Common myeloid progenitor, CD34-positive (primary cell): Measurements from ENCODE around the gene HBE1.

Experiments
- CTCF ChIA-PET: fragments of 350-600 bp; sonication (Branson Sonifier 250); formaldehyde crosslinking; loops from one replicate; lab custom pipeline; 2021; ENCODE audit warnings: antibody characterized with exemption; lab: Charles Lee
- POLR2A ChIA-PET: fragments of 350-600 bp; sonication (Branson Sonifier 250); formaldehyde crosslinking; loops from one replicate; lab custom pipeline; 2021; ENCODE audit warnings: antibody characterized with exemption; lab: Charles Lee
- DNase-seq, 3 donors: peaks; one replicate each; pipeline versions ENCODE4 v3.0.0 to v3.0.0-alpha.2; 2013
- H3K27ac ChIP-seq, 2 experiments: 1 replicate in 1 of 2; 2 replicates in 1 of 2; pipeline ENCODE4 v1.7.0; 2013; ENCODE audit warnings: inconsistent platforms in 2 of 2, low read length in 2 of 2, mild to moderate bottlenecking in 2 of 2, low read depth in 1 of 2, moderate library complexity in 1 of 2; ENCODE audit not compliant: severe bottlenecking in 2 of 2, insufficient read depth in 1 of 2, poor library complexity in 1 of 2
- H3K27me3 ChIP-seq, 5 experiments: replicated peaks in 2 of 5; 1 replicate in 3 of 5; 2 replicates in 2 of 5; pipeline versions ENCODE4 v1.6.1 to v1.7.0; 2013; ENCODE audit warnings: low read length in 4 of 5, mild to moderate bottlenecking in 2 of 5, moderate library complexity in 2 of 5, inconsistent platforms in 1 of 5; ENCODE audit not compliant: insufficient read depth in 5 of 5, control insufficient read depth in 4 of 5
- H3K36me3 ChIP-seq, 4 experiments: 1 replicate in 2 of 4; 2 replicates in 2 of 4; pipeline versions ENCODE4 v1.6.1 to v1.7.0; 2013; ENCODE audit warnings: low read length in 3 of 4, control low read depth in 1 of 4, mild to moderate bottlenecking in 1 of 4; ENCODE audit not compliant: control insufficient read depth in 4 of 4, insufficient read depth in 4 of 4
- H3K4me1 ChIP-seq, 4 experiments: 1 replicate in 3 of 4; 2 replicates in 1 of 4; pipeline versions ENCODE4 v1.6.1 to v1.7.1; 2013; ENCODE audit warnings: low read length in 3 of 4, mild to moderate bottlenecking in 3 of 4, control low read depth in 1 of 4, inconsistent platforms in 1 of 4, moderate library complexity in 1 of 4; ENCODE audit not compliant: control insufficient read depth in 4 of 4, insufficient read depth in 4 of 4; ENCODE audit errors: control extremely low read depth in 1 of 4
- H3K4me3 ChIP-seq, 7 experiments: 1 replicate in 4 of 7; 2 replicates in 3 of 7; pipeline versions ENCODE4 v1.5.1 to v1.7.0; 2013; ENCODE audit warnings: mild to moderate bottlenecking in 7 of 7, low read length in 6 of 7, moderate library complexity in 6 of 7, inconsistent platforms in 2 of 7, low read depth in 2 of 7, control low read depth in 1 of 7; ENCODE audit not compliant: insufficient read depth in 4 of 7, control insufficient read depth in 1 of 7; ENCODE audit errors: extremely low read depth in 1 of 7
- H3K9me3 ChIP-seq, 5 experiments: 1 replicate in 4 of 5; 2 replicates in 1 of 5; pipeline versions ENCODE4 v1.6.1 to v1.7.1; 2013; ENCODE audit warnings: low read length in 4 of 5, mild to moderate bottlenecking in 2 of 5, inconsistent platforms in 1 of 5, low read depth in 1 of 5, moderate library complexity in 1 of 5; ENCODE audit not compliant: control insufficient read depth in 4 of 5, insufficient read depth in 2 of 5; ENCODE audit errors: control extremely low read depth in 1 of 5
- WGBS: methylation state at CpG from one replicate; pipeline ENCODE4 v1.1.5; 2013; ENCODE audit not compliant: insufficient coverage; 5-methylcytosine and 5-hydroxymethylcytosine counted together

Gene HBE1

DNA sequence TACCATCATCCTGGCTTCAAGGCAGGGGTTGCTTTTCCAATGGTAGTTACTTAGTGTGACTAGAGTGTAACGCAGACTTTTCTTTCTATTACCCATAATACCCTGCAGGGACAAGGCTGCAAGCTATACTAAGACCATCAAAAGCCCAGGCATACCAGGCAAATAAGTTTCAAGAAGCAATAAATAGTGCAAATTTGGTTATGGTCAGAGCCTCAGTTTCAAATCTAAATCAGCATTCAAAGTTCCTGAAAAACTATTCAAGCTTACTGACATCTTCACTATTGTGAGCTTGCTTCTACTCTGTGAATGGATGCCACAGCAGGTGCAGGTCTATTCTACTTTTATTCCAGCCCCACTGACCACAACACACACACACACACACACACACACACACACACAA, 40.4 kb downstream of the HBE1 start:
- H3K9me3 ChIP-seq, result peaks cover 0 to 2% (median 0%) of the 10 kb centered on the region in 5 experiments
- no CpG with 5 or more reads among the region's 1 CpG for WGBS
- CTCF ChIA-PET, result no interaction called here
- H3K27ac ChIP-seq, result no peak overlapping the region
- peaks cover 10 to 25% (median 16%) of the 10 kb centered on the region in 4 experiments for H3K4me1 ChIP-seq
- POLR2A ChIA-PET, result no interaction called here
- H3K4me3 ChIP-seq, result no peak overlapping the region
- DNase-seq, result no peak
- peaks cover 0 to 13% (median 0%) of the 10 kb centered on the region in 5 experiments for H3K27me3 ChIP-seq
- no peaks in the 10 kb centered on the region for H3K36me3 ChIP-seq

GRCh38 chr11:5228124-5228523, 41.6 kb downstream of the HBE1 start:
- Histone ChIP-seq H3K27ac (no peak overlapping the region), H3K4me3 (no peak overlapping the region), H3K4me1 (peaks cover 0 to 19% (median 9%) of the 10 kb centered on the region in 4 experiments), H3K36me3 (no peaks in the 10 kb centered on the region), H3K9me3 (peaks cover 0 to 2% (median 0%) of the 10 kb centered on the region in 5 experiments), H3K27me3 (peaks cover 0 to 13% (median 0%) of the 10 kb centered on the region in 5 experiments)
- CTCF ChIA-PET, result no interaction called here
- no CpG with 5 or more reads among the region's 5 CpGs for WGBS
- DNase-seq, result no peak
- POLR2A ChIA-PET, result no interaction called here

- peaks cover 0 to 13% (median 0%) of the 10 kb centered on the region in 5 experiments for H3K27me3 ChIP-seq
- H3K4me1 ChIP-seq, result peaks cover 0 to 17% (median 9%) of the 10 kb centered on the region in 4 experiments
- no peak overlapping the region for H3K4me3 ChIP-seq
- 80% methylated on average over 1 of the region's 1 CpG for WGBS
- ChIA-PET POLR2A (no interaction called here), CTCF (no interaction called here)
- H3K27ac ChIP-seq, result no peak overlapping the region
- peaks cover 0 to 2% (median 0%) of the 10 kb centered on the region in 5 experiments for H3K9me3 ChIP-seq
- H3K36me3 ChIP-seq, result no peaks in the 10 kb centered on the region
- no peak for DNase-seq
These were observed 42.1 kb downstream of the HBE1 start for GRCh38 chr11:5227681-5228080.

DNA sequence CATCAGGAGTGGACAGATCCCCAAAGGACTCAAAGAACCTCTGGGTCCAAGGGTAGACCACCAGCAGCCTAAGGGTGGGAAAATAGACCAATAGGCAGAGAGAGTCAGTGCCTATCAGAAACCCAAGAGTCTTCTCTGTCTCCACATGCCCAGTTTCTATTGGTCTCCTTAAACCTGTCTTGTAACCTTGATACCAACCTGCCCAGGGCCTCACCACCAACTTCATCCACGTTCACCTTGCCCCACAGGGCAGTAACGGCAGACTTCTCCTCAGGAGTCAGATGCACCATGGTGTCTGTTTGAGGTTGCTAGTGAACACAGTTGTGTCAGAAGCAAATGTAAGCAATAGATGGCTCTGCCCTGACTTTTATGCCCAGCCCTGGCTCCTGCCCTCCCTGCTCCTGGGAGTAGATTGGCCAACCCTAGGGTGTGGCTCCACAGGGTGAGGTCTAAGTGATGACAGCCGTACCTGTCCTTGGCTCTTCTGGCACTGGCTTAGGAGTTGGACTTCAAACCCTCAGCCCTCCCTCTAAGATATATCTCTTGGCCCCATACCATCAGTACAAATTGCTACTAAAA, 42.9 kb downstream of the HBE1 start, which contains the start of gene HBB:
TSS of gene HBB (minus strand) at position 340 of the 579 bp plus-strand sequence. CDS start at position 290, 50 bp downstream.
- WGBS, result no CpG with 5 or more reads among the region's 3 CpGs
- ChIA-PET POLR2A (no interaction called here), CTCF (no interaction called here)
- no peaks in the 10 kb centered on the region for H3K36me3 ChIP-seq
- peak within 1 kb of the TSS in 3 of 7 experiments; percentile 21 to 100 (median 52) for H3K4me3 ChIP-seq
- peaks cover 0 to 11% (median 8%) of the 10 kb centered on the region in 4 experiments for H3K4me1 ChIP-seq
- DNase-seq, result no peak
- H3K9me3 ChIP-seq, result peaks cover 0 to 2% (median 0%) of the 10 kb centered on the region in 5 experiments
- H3K27ac ChIP-seq, result no peak within 1 kb of the TSS
- peaks cover 0 to 13% (median 0%) of the 10 kb centered on the region in 5 experiments for H3K27me3 ChIP-seq

- CTCF ChIA-PET, result interaction anchor here (0.9 to 1.1 kb wide), 5 partner anchors 11 to 23 kb away, joined by 3 read pairs; no protein-coding TSS in a partner anchor
- H3K36me3 ChIP-seq, result no peaks in the 10 kb centered on the region
- 60% methylated on average over 1 of the region's 2 CpGs for WGBS
- H3K9me3 ChIP-seq, result peaks cover 0 to 4% (median 0%) of the 10 kb centered on the region in 5 experiments
- POLR2A ChIA-PET, result interaction anchor here (0.6 kb wide), 1 partner anchor 49 kb away, joined by 3 read pairs; no protein-coding TSS in a partner anchor
- peaks cover 0 to 11% (median 7%) of the 10 kb centered on the region in 4 experiments for H3K4me1 ChIP-seq
- peaks cover 0 to 13% (median 0%) of the 10 kb centered on the region in 5 experiments for H3K27me3 ChIP-seq
- peak in 1 of 3 donors; percentile 46 for DNase-seq
- H3K27ac ChIP-seq, result no peak overlapping the region
- peak overlapping the region in 4 of 7 experiments; percentile 10 to 100 (median 36) for H3K4me3 ChIP-seq
These were observed 44.3 kb downstream of the HBE1 start for GRCh38 chr11:5225480-5225871.

- WGBS, result no CpG with 5 or more reads among the region's 6 CpGs
- Histone ChIP-seq H3K27ac (peak overlapping the region in 1 of 2 experiments; percentile 39), H3K36me3 (no peaks in the 10 kb centered on the region), H3K27me3 (peaks cover 0 to 13% (median 0%) of the 10 kb centered on the region in 5 experiments), H3K4me3 (peak overlapping the region in 4 of 7 experiments; percentile 15 to 100 (median 36)), H3K9me3 (peaks cover 0 to 4% (median 0%) of the 10 kb centered on the region in 5 experiments), H3K4me1 (peaks cover 0 to 11% (median 7%) of the 10 kb centered on the region in 4 experiments)
- CTCF ChIA-PET, result interaction anchor here (0.9 to 1.1 kb wide), 5 partner anchors 10 to 23 kb away, joined by 3 read pairs; no protein-coding TSS in a partner anchor
- POLR2A ChIA-PET, result interaction anchor here (0.6 kb wide), 1 partner anchor 50 kb away, joined by 3 read pairs; no protein-coding TSS in a partner anchor
- DNase-seq, result peak; percentile 23 to 45 (median 39)
These were observed 44.9 kb downstream of the HBE1 start for GRCh38 chr11:5224538-5225479.
